Glomerular endothelial cell (primary cell): Measurements from ENCODE around the gene SAMSN1. TPM values are rescaled to one million over a fixed set of nuclear protein-coding genes. Genes with fewer than 3 reads are reported as not detected.

Source experiments
- DNase-seq: peaks from one replicate; pipeline ENCODE4 v3.0.0-alpha.2; 2011; ENCODE audit warnings: low read depth, low spot score; ENCODE audit errors: extremely low read depth
- total RNA-seq: library from RNA; depleted of rRNA; stranded (reverse); fragments of >200 nt; gene quantifications from 2 replicates; pipeline ENCODE4 v1.2.3, GENCODE V29; 2015

SAMSN1 gene
- total RNA-seq, 1 donor from 2014 or later = 0.23 TPM

DNA sequence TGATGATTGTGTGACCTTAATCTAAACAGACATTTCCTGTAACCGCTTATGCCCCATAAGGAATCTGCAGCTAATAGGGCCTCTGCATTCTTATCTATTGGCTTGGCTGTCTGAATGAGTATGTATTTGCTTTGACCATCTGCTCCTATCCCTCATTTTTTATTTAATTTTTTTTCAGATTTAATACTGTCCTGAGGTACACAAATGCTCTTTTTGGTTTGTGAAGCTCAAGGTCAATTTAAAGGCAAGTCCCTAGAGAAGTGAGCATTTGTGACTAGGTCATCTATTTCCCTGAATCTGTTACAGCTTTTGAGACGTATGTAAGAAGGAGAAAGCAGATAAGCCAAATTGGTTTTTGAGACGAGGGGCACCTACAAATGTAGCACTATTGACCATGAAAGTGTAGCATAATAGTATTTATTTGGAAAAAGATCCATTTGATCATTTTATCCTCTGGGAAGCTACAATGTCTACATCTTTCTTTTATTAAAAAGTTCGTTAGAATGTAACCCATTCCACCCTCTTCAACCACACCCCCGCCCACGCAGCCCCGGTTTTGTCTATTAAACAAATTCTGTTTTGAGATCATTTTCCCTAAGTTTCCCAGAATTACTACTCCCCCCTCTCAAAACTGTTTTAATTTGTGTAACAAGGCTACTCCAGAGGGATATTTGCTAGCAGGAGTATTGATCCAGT, 93.9 kb downstream of the SAMSN1 start:
- DNase-seq = no peak

DNA sequence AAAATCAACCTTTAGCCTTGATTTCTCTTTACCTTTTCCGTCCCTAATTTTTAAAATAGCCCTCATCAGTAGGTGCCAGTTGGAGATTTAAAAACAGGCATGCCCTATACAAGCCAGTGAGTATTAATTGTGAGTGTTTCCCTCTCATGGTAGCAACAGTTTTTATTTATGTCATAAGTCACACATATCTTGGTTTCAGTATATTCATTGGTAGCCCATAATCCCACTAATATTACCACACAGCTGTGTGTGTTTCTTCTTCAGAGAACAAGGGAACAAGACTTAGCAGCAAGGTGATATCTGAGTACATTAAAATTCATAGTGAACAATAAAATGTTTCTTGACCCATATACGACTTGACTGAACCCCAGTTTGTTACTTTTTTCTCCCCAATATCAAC, 94.6 kb downstream of the SAMSN1 start:
- no peak for DNase-seq

DNA sequence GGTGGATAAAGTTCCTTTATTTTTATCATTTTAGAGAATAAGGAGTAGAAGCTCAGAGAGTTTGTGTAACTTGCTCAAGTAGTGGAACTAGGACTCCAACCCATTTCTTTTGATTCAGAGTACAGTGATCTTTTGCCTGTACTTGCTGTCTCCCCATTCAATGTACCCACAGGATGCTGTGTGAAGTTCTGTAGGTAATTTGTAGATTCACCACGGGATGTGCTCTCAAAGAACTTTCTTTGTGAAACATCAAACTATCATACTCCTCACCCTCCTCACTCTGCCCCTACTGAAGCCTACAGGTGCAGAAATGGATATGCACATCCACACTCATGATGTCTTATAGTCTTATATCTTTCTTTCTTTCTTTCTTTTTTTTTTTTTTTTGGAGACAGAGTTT, 97.3 kb downstream of the SAMSN1 start:
- DNase-seq = no peak

DNA sequence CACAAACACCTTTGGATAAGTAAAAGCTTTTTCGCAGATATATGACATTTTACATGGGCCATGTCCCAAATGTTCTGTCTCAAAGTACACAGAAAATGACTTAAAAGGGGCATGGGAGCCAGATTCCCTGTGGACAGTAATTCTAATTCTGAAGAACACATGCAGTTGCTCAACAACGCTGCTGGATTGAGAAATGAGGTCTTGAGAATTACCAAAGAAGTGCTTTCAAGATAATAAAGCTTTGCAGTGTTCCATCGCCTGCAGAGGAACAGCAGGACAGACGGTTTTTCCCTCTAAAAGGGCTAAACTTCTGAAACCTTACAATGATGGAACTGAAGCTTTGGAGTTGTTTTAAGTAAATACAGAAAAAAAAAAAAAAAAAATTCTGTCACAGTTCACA, 107.9 kb downstream of the SAMSN1 start:
- no peak for DNase-seq

DNA sequence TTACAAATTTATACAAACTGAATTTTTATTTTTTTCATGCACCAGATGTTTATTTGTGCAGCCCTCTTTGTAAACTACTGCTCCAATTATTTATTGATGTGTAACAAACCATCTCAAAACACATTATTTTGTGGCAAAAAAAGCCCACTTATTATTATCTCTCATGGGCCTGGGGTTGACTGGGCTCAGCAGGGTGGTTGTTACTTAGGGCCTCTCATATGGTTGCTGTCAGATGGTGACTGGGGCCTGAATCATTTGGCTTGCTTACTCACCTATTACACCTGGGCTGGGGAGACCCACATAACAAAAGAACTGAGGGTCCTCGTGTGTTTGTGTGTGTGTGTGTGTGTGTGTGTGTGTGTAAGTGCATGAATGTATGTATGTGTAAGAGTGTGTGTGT, 110.7 kb downstream of the SAMSN1 start:
- DNase-seq = no peak

Other genes with a start within 250 kb of the SAMSN1 start
- gene HSPA13, start 163.2 kb downstream of the SAMSN1 start, total RNA-seq = 28.9 and 36.5 TPM in 2 replicates